Endodermal cell (in vitro differentiated cells): ENCODE data around the gene RAC3. TPM values are rescaled to one million over a fixed set of nuclear protein-coding genes. Genes with fewer than 3 reads are reported as not detected.

ENCODE experiments used
- DNase-seq: peaks from one replicate; pipeline ENCODE4 v3.0.0-alpha.2; 2017
- H3K27ac ChIP-seq: 2 replicates; pipeline ENCODE4 v1.5.1; 2013; ENCODE audit warnings: mild to moderate bottlenecking, low read depth, low read length, moderate library complexity
- H3K27me3 ChIP-seq: 2 replicates; pipeline ENCODE4 v1.6.1; 2013; ENCODE audit warnings: mild to moderate bottlenecking, low read length, moderate library complexity; ENCODE audit not compliant: insufficient read depth, control insufficient read depth, poor library complexity, severe bottlenecking
- H3K36me3 ChIP-seq: 2 replicates; pipeline ENCODE4 v1.7.0; 2013; ENCODE audit warnings: mild to moderate bottlenecking, low read length, moderate library complexity; ENCODE audit not compliant: control insufficient read depth, insufficient read depth
- H3K4me1 ChIP-seq: one replicate; pipeline ENCODE4 v1.7.0; 2013; ENCODE audit warnings: low read length; ENCODE audit not compliant: control insufficient read depth, insufficient read depth
- H3K4me3 ChIP-seq: 2 replicates; pipeline ENCODE4 v1.5.1; 2013; ENCODE audit warnings: mild to moderate bottlenecking, low read length, moderate library complexity
- H3K9ac ChIP-seq: 2 replicates; pipeline ENCODE4 v1.6.1; 2013; ENCODE audit warnings: mild to moderate bottlenecking, low read length, moderate library complexity; ENCODE audit not compliant: poor library complexity, severe bottlenecking; ENCODE audit errors: extremely low read depth
- H3K9me3 ChIP-seq: 2 replicates; pipeline ENCODE4 v1.6.1; 2013; ENCODE audit warnings: mild to moderate bottlenecking, low read length, moderate library complexity; ENCODE audit not compliant: control insufficient read depth
- H3K27ac Mint-ChIP-seq: 2 replicates; pipeline ENCODE4 v1.8.0; 2020; ENCODE audit warnings: mixed read lengths
- H3K27me3 Mint-ChIP-seq: 2 replicates; pipeline ENCODE4 v1.8.0; 2021; ENCODE audit warnings: mild to moderate bottlenecking, mixed read lengths; ENCODE audit not compliant: insufficient read depth
- H3K36me3 Mint-ChIP-seq: 2 replicates; pipeline ENCODE4 v1.8.0; 2020; ENCODE audit warnings: low read depth, mixed read lengths
- H3K4me1 Mint-ChIP-seq: 2 replicates; pipeline ENCODE4 v1.8.0; 2020; ENCODE audit warnings: mixed read lengths
- H3K4me3 Mint-ChIP-seq: 2 replicates; pipeline ENCODE4 v1.8.0; 2020; ENCODE audit warnings: mild to moderate bottlenecking, moderate library complexity, mixed read lengths
- H3K9me3 Mint-ChIP-seq: 2 replicates; pipeline ENCODE4 v1.8.0; 2020; ENCODE audit warnings: mild to moderate bottlenecking, mixed read lengths
- WGBS, 2 experiments: methylation state at CpG; one replicate each; pipeline versions ENCODE4 v1.1.5 to v1.1.7; 2013; ENCODE audit warnings: missing lambda C conversion rate in 2 of 2, mixed read lengths in 1 of 2; ENCODE audit not compliant: insufficient coverage in 1 of 2, insufficient read length in 1 of 2; 5-methylcytosine and 5-hydroxymethylcytosine counted together
- total RNA-seq, 2 donors: library from RNA; stranded (reverse); fragmentation: NEBNext Ultra II Directional in 1 of 2; extraction: Animal tissue kit (Norgen Biotek cat#: 25700) in 1 of 2; gene quantifications; 2 replicates in 1 of 2; 3 replicates in 1 of 2; pipeline ENCODE4 v1.2.1, GENCODE V29; 2021
- TF ChIP-seq, protein P1 (sequence below): fragments of 200-600 bp; sonication (generic); conservative IDR thresholded peaks from 2 replicates; pipeline ENCODE4 v1.5.0; 2021; ENCODE audit warnings: antibody characterized with exemption, mild to moderate bottlenecking

RAC3 gene
- total RNA-seq, 2 donors from 2014 or later = 45.7 to 53.9 TPM

DNA sequence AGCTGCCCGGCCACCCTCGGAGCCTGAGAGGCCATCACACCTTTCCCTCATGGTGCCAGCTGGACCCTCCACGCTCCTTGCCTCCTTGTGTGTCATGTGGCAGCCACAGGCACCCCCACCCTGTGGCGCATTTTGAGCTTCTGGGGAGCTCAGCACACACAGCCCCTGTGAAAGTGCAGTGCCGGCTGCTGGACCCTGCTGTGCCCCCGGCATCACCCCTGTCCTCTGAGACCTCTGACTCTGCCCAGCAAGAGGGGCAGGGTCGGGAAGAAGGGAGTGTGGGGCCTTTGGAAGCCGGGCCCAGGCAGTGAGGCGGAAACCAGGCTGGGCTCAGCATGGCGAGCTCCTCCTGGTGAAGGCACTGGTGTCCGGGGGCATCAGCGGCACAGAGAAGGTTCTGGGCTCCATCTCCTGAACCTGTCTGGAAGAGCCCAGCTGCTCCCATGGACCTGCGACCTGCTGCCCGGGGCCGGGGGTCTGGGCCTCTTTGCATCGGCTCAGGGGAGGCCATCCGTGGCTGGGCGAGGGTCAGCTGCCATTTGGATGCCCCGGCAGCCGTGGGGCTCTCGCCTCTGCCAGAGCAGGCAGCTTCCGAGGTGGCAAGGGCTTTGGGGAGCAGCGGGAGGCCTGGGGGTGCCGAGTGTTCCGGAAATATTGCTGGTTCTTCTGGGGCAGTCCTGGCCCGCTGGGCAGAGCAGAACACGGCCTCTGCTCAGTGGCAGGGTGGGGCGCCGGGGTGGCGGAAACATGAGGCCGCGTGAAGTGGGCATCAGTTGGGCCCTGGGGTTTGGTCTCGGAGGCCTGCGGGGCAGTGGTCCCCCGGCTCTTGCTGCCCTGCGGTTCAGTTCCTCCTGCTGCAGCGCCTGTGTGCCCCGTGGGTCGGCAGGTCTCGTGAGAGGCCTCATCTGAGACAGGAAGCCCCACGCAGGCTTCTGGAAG, 26.7 kb upstream of the RAC3 start:
- H3K9me3 ChIP-seq = no peaks in the 10 kb centered on the region
- TF ChIP-seq, protein P1, sequence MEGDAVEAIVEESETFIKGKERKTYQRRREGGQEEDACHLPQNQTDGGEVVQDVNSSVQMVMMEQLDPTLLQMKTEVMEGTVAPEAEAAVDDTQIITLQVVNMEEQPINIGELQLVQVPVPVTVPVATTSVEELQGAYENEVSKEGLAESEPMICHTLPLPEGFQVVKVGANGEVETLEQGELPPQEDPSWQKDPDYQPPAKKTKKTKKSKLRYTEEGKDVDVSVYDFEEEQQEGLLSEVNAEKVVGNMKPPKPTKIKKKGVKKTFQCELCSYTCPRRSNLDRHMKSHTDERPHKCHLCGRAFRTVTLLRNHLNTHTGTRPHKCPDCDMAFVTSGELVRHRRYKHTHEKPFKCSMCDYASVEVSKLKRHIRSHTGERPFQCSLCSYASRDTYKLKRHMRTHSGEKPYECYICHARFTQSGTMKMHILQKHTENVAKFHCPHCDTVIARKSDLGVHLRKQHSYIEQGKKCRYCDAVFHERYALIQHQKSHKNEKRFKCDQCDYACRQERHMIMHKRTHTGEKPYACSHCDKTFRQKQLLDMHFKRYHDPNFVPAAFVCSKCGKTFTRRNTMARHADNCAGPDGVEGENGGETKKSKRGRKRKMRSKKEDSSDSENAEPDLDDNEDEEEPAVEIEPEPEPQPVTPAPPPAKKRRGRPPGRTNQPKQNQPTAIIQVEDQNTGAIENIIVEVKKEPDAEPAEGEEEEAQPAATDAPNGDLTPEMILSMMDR = no peak
- no peak overlapping the region for H3K4me3 ChIP-seq
- H3K27ac Mint-ChIP-seq = no peak overlapping the region
- no peaks in the 10 kb centered on the region for H3K36me3 Mint-ChIP-seq
- no peak overlapping the region for H3K9ac ChIP-seq
- H3K4me1 Mint-ChIP-seq = no peaks in the 10 kb centered on the region
- H3K4me3 Mint-ChIP-seq = no peak overlapping the region
- WGBS, 2 experiments = 94 to 97% methylated on average over 27 to 41 of the region's 41 CpGs
- H3K27me3 Mint-ChIP-seq = no peaks in the 10 kb centered on the region
- DNase-seq = no peak
- H3K4me1 ChIP-seq = no peaks in the 10 kb centered on the region
- H3K9me3 Mint-ChIP-seq = no peaks in the 10 kb centered on the region
- H3K27ac ChIP-seq = no peak overlapping the region
- H3K36me3 ChIP-seq = no peaks in the 10 kb centered on the region
- H3K27me3 ChIP-seq = no peaks in the 10 kb centered on the region

DNA sequence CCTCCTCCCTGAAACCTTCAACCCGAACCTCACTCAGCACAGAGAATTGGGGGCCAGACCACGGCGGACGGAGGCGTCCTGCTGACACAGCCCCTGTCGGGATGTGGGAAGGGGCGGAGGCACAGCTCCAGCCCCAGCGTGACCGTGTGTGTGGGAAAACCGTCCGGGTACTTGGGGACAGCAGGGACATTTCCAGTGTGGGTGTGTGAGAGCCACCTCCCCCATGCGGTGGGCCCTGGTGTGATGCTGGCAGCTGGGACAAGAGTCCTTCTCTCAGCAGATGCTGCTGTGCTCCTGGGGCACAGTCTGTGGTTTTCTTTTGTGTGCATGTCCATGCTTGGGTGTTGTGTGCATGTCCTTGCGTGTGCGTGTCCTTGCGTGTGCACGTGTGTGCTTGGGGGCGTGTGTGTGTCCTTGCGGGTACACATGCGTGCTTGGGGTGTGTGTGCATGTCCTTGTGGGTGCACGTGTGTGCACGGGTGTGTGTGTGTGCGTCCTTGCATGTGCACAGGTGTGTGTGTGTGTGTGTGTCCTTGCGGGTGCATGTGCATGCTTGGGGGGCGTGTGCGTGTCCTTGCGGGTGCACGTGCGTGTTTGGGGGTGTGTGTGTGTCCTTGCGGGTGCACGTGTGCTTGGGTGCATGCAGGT, 25.7 kb upstream of the RAC3 start:
- Mint-ChIP-seq H3K27ac (no peak overlapping the region), H3K36me3 (no peaks in the 10 kb centered on the region), H3K4me1 (no peaks in the 10 kb centered on the region), H3K27me3 (no peaks in the 10 kb centered on the region), H3K9me3 (no peaks in the 10 kb centered on the region), H3K4me3 (no peak overlapping the region)
- Histone ChIP-seq H3K4me3 (no peak overlapping the region), H3K9me3 (no peaks in the 10 kb centered on the region), H3K27ac (no peak overlapping the region), H3K27me3 (no peaks in the 10 kb centered on the region), H3K4me1 (no peaks in the 10 kb centered on the region), H3K36me3 (no peaks in the 10 kb centered on the region), H3K9ac (no peak overlapping the region)
- DNase-seq = no peak
- TF ChIP-seq, protein P1 = no peak
- WGBS, 2 experiments = 89 to 94% methylated on average over 15 to 30 of the region's 30 CpGs

DNA sequence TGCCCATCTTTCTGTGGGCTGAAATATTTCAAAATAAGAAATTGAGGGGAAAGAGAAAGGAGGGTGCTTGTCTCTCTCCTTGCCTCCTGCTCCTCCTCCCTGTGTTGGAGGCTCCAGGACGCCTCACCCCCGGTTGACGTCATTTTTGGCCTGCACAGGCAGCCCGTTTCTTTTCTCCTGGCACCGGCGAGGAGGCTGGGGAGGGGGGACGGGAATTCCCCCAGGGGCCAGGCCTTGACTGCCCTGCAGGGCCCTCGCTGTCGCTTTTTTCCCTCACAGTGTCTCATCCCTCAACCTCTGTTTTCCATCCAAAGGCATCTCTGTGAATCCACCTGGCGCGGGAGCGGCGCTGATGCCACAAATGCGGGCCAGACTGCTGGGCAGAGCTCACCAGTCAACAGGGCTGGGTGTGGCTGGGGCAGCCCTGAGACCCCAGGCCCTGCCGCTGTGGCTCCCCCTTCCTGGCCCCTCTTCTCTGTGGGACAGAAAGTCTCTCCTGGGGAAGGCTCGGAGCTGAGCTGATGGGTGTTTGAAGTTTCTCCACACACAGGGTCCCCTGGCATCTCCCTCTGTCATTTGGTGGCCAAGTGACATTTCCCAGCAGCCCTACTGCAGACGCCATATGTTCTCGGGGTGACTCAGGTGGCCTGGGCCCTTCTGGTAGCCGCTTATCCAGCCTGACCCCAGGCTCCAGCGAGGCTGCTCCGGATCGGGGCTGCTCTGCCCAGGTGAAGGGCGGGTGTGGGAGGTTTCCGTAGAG, 24.8 kb upstream of the RAC3 start:
- Mint-ChIP-seq H3K27me3 (no peaks in the 10 kb centered on the region), H3K27ac (no peak overlapping the region), H3K4me3 (no peak overlapping the region), H3K4me1 (no peaks in the 10 kb centered on the region), H3K36me3 (no peaks in the 10 kb centered on the region), H3K9me3 (no peaks in the 10 kb centered on the region)
- no peak for DNase-seq
- 89 to 98% methylated on average over 11 to 24 of the region's 24 CpGs for WGBS, 2 experiments
- Histone ChIP-seq H3K4me1 (no peaks in the 10 kb centered on the region), H3K27ac (no peak overlapping the region), H3K9me3 (no peaks in the 10 kb centered on the region), H3K4me3 (no peak overlapping the region), H3K9ac (no peak overlapping the region), H3K27me3 (no peaks in the 10 kb centered on the region), H3K36me3 (no peaks in the 10 kb centered on the region)
- TF ChIP-seq, protein P1 = no peak
